ENCODE results near the gene PLCB1.
"Not testable (repeated sequence)": the region's sequence is repeated elsewhere in the genome, so short reads cannot be mapped to it uniquely, and the experiment has no call there.

The PLCB1 gene

DNA sequence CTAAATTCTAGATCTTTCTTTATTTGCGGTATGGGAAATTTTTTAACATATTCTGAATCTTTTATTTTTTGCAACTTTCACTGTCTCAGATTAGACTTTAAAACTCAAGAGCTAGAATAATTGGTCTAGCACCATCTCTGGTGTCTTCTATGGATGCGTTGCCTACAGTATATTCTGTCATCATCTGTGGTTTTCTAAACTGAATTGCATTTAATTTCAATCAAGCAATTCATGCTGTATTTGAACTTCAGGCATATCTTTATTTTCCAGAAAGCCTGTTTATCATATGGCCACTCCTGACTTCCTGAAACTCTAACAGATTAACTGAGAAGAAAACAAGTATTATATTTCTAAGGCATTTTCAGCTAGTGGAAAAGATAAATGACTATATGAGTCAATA lies 281.6 kb downstream of the PLCB1 start:
- no peak overlapping the region for H3K27ac ChIP-seq
- no peak overlapping the region for H3K4me3 ChIP-seq

DNA sequence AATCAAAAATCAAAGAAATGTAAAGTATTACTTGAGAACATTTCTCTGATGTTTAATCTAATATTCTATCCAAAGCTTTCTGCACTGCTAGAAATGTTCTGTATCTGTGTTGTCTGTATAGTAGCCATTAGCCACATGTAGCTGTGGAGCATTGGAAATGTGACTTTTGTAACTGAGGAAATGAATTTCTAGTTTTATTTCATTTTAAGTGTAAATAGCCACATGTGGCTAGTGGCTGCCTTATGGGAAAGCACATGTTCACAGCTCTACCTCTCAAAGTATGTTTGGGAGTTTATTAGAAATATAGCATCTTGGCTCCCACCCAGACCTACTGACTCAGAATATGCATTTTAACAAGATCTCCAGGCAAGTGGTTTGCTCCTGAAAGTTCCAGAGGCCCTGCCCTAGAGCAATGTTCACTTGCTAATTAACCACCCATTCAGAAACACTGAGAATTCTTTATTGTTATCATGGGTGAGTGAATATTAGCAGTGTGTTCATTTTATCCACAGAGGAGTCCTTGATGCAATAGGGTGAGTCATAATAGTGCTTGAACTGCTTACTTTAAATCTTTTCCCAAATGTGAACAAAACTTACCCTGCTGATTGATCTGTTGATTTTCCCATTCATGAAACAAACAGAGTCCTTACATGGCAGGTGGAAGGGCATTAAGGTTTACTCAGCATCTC lies 282.7 kb downstream of the PLCB1 start:
- H3K27ac ChIP-seq = no peak overlapping the region

GRCh38 chr20:8421981-8422380 lies 289.9 kb downstream of the PLCB1 start:
- no peak overlapping the region for H3K27ac ChIP-seq
- no peak overlapping the region for H3K4me3 ChIP-seq

More for the DNA sequence above, 282.7 kb downstream of the PLCB1 start:
- no peak overlapping the region for H3K4me3 ChIP-seq

- H3K27ac ChIP-seq = no peak overlapping the region
- no peak overlapping the region for H3K4me3 ChIP-seq
Measured at GRCh38 chr20:8423482-8423881, 291.4 kb downstream of the PLCB1 start.

GRCh38 chr20:8424010-8424409 lies 291.9 kb downstream of the PLCB1 start:
- Histone ChIP-seq H3K27ac (no peak overlapping the region), H3K4me3 (no peak overlapping the region)

- H3K27ac ChIP-seq = no peak overlapping the region
- H3K4me3 ChIP-seq = no peak overlapping the region
Measured at GRCh38 chr20:8425016-8425415, 292.9 kb downstream of the PLCB1 start.

- no peak overlapping the region for H3K4me3 ChIP-seq
- no peak overlapping the region for H3K27ac ChIP-seq
Measured at GRCh38 chr20:8425802-8426201, 293.7 kb downstream of the PLCB1 start.

- peak overlapping the region in 3 of 21 experiments; percentile 14 to 27 (median 23) for H3K27ac ChIP-seq
- H3K4me3 ChIP-seq = no peak overlapping the region
Measured at GRCh38 chr20:8427419-8428040, 295.5 kb downstream of the PLCB1 start.

DNA sequence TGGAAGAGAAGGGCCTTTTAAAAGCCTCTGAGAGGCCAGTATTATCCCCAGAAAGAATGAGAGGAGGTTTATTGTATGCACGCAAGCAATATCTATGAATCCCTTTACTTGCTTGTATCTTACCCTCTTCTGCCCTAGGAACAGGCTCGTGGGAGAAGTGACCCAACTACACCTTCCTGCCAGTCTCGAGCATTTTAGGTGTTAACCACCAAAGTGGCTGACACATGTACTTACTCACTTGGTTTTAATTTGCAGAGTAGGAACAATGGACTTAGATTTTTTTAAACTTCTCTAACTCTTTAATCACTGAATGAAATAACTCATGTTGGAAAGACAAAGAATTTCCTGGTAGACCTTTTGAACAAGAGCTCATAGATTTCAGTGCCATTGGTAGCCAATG lies 296.9 kb downstream of the PLCB1 start:
- Histone ChIP-seq H3K4me3 (no peak overlapping the region), H3K27ac (no peak overlapping the region)

DNA sequence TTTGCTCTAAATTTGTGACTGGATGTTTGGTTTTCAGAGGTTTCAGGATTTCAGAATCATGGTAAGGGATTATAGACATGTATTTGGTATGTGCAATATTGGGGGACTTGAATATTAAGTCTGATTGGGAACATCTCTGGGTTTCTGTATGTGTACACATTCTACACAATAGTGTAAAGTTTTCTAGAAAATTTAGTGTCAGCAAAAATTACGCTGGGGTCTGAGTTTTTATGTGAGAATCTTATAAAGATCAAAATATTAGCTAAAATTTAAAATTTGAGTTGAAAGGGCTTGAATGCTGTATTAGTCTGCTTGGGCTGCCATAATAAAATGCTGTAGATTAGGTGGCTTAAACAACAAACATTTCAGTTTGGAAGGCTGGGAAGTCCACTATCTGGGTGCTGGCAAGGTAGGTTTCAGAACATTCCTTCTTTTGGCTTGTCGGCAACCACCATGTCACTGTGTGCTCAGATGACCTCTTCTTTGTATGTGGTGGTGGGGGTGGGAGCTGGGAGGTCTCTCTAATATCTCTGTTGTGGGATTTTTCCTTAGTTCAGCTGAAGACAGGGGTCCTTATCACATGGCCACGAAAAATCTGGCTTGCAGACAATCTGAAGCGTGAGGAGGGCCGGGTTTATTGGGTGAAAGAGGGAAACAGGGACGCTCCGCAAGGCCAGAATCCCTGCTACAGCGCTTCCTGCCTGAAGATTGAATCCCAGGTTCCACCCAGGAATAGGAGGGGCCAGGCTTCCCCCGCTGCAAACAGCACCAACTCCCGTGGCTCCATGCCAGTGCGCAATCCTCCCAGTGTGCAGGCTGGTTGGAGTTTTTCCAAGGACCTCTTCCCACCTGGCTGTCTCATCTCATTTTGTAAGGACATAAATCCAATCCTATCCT lies 299.7 kb downstream of the PLCB1 start:
- H3K27ac ChIP-seq = peak overlapping the region in 1 of 21 experiments; percentile 31

GRCh38 chr20:8432435-8433148 lies 300.5 kb downstream of the PLCB1 start:
- Histone ChIP-seq H3K4me3 (no peak overlapping the region), H3K27ac (no peak overlapping the region)

More for the DNA sequence above, 299.7 kb downstream of the PLCB1 start:
- H3K4me3 ChIP-seq = no peak overlapping the region

DNA sequence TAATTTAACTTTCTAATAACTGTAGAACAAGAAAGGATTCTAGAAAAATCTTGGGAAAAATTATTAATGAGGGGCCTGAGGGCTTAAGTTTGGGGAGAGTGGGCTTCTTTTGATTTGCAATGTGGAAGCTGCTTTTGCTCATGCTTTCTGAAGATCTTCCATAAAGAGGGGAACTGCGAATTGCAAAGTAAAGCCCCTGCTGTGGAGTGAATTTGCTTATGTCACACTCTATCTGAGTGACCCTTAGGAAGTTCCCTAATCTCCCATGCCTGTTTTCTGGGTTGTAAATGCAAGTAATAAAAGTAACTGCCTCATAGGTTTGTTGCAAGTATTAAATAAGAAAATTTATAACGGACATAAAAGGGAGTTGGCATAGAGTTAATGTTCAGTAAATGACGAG lies 301.2 kb downstream of the PLCB1 start:
- H3K27ac ChIP-seq = no peak overlapping the region

DNA sequence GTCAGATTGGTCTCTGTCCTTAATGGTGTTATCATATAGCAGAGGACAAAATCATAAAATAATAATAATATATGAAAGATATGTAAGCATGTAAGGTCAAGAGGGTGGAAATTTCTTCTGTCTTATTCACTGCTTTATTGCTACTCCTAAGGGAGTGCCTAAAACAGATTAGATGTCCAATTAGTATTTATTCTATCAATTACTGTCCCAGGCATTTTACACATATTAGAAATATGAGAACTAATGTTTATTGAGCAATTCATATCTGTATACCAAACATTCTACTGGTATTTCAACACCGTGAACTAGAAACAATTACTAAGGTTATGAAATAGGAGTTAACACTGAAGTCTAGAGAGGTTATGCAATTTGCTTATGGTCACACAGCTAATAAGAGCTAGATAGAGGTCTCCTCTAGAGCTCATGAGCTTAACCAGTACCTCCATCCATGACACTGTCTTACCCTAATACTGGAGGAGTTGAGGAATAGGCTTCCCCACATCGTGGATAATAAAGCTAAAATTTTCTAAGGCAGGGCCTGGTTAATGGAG lies 302.3 kb downstream of the PLCB1 start:
- H3K27ac ChIP-seq = no peak overlapping the region
- H3K4me3 ChIP-seq = no peak overlapping the region

More for the DNA sequence above, 301.2 kb downstream of the PLCB1 start:
- no peak overlapping the region for H3K4me3 ChIP-seq

GRCh38 chr20:8435285-8436035 lies 303.4 kb downstream of the PLCB1 start:
- no peak overlapping the region for H3K4me3 ChIP-seq
- no peak overlapping the region for H3K27ac ChIP-seq

GRCh38 chr20:8436938-8437337 lies 304.9 kb downstream of the PLCB1 start:
- H3K27ac ChIP-seq, H3K4me3 ChIP-seq: not testable (repeated sequence)

GRCh38 chr20:8438748-8439147 lies 306.7 kb downstream of the PLCB1 start:
- H3K27ac ChIP-seq = no peak overlapping the region

GRCh38 chr20:8443464-8444072 lies 311.5 kb downstream of the PLCB1 start:
- Histone ChIP-seq H3K4me3 (no peak overlapping the region), H3K27ac (no peak overlapping the region)

More at GRCh38 chr20:8438748-8439147, 306.7 kb downstream of the PLCB1 start:
- no peak overlapping the region for H3K4me3 ChIP-seq
